WTC11 (cell line): ENCODE results near the gene RHOBTB1. TPM values are rescaled to one million over a fixed set of nuclear protein-coding genes. Genes with fewer than 3 reads are reported as not detected.
"Not testable (repeated sequence)": the region's sequence is repeated elsewhere in the genome, so short reads cannot be mapped to it uniquely, and the experiment has no call there.

Source experiments
- ATAC-seq: fragments of 200-7000 bp; cut with Tn5 transposase; 2 replicates; pipeline ENCODE4 v1.10.0; 2021; ENCODE audit warnings: mild to moderate bottlenecking, moderate library complexity
- CTCF ChIA-PET: fragments of 300-600 bp; sonication (Branson Sonifier 250); formaldehyde crosslinking; loops from one replicate; lab custom pipeline; 2021; ENCODE audit warnings: antibody characterized with exemption; lab: Charles Lee
- POLR2A ChIA-PET: fragments of 350-600 bp; sonication (Branson Sonifier 250); formaldehyde crosslinking; loops from one replicate; lab custom pipeline; 2021; ENCODE audit warnings: antibody characterized with exemption; lab: Charles Lee
- DNase-seq: peaks from one replicate; pipeline ENCODE4 v3.0.0; 2021; ENCODE audit warnings: low spot score
- H3K27ac Mint-ChIP-seq: 2 replicates; pipeline ENCODE4 v1.8.0; 2021; ENCODE audit warnings: mixed read lengths
- H3K27me3 Mint-ChIP-seq: 2 replicates; pipeline ENCODE4 v1.8.0; 2021; ENCODE audit warnings: low read depth, mild to moderate bottlenecking, moderate library complexity, mixed read lengths
- H3K36me3 Mint-ChIP-seq: 2 replicates; pipeline ENCODE4 v1.8.0; 2021; ENCODE audit warnings: mixed read lengths
- H3K4me1 Mint-ChIP-seq: 2 replicates; pipeline ENCODE4 v1.8.0; 2022; ENCODE audit warnings: mixed read lengths
- H3K4me3 Mint-ChIP-seq: 2 replicates; pipeline ENCODE4 v1.8.0; 2021; ENCODE audit warnings: mild to moderate bottlenecking, moderate library complexity, mixed read lengths
- H3K9me3 Mint-ChIP-seq: 2 replicates; pipeline ENCODE4 v1.8.0; 2021; ENCODE audit warnings: mixed read lengths
- ELF4 ChIP-seq: sonication (generic); formaldehyde crosslinking; IDR thresholded peaks from 2 replicates; pipeline ENCODE4 v1.8.1; 2022; ENCODE audit warnings: low read depth, mild to moderate bottlenecking, moderate library complexity, missing genetic modification reagents
- ESRRA ChIP-seq: sonication (generic); formaldehyde crosslinking; IDR thresholded peaks from 2 replicates; pipeline ENCODE4 v1.8.1; 2022; ENCODE audit warnings: mild to moderate bottlenecking, missing genetic modification reagents, borderline replicate concordance
- GABPB1 ChIP-seq: sonication (generic); formaldehyde crosslinking; IDR thresholded peaks from 2 replicates; pipeline ENCODE4 v1.8.1; 2023; ENCODE audit warnings: mild to moderate bottlenecking, missing genetic modification reagents
- GRHL2 ChIP-seq: fragments of 250-450 bp; sonication (Bioruptor Pico); IDR thresholded peaks from 2 replicates; pipeline ENCODE4 v1.8.0; 2022; ENCODE audit warnings: mild to moderate bottlenecking, moderate library complexity; ENCODE audit not compliant: insufficient replicate concordance, severe bottlenecking
- OVOL2 ChIP-seq: fragments of 250-450 bp; sonication (Bioruptor Pico); IDR thresholded peaks from 2 replicates; pipeline ENCODE4 v1.9.0; 2021; ENCODE audit warnings: mild to moderate bottlenecking, borderline replicate concordance
- TCF7 ChIP-seq: sonication (generic); formaldehyde crosslinking; IDR thresholded peaks from 2 replicates; pipeline ENCODE4 v1.8.0; 2022; ENCODE audit warnings: mild to moderate bottlenecking, low read depth, missing genetic modification reagents, moderate library complexity
- ZNF219 ChIP-seq: sonication (generic); formaldehyde crosslinking; IDR thresholded peaks from 2 replicates; pipeline ENCODE4 v1.8.0; 2023; ENCODE audit warnings: missing genetic modification reagents, mild to moderate bottlenecking, borderline replicate concordance
- ZNF263 ChIP-seq: sonication (generic); formaldehyde crosslinking; IDR thresholded peaks from 2 replicates; pipeline ENCODE4 v1.8.1; 2022; ENCODE audit warnings: low read depth, mild to moderate bottlenecking, moderate library complexity, missing genetic modification reagents
- ZNF396 ChIP-seq: fragments of 250-450 bp; sonication (Bioruptor Pico); IDR thresholded peaks from 2 replicates; pipeline ENCODE4 v1.8.0; 2021; ENCODE audit warnings: mild to moderate bottlenecking, moderate library complexity, borderline replicate concordance
- total RNA-seq: library from RNA; stranded (reverse); gene quantifications from 3 replicates; pipeline ENCODE4 v1.2.3, GENCODE V29; 2021
- TF ChIP-seq, protein P1 (sequence below): sonication (generic); formaldehyde crosslinking; IDR thresholded peaks from 2 replicates; pipeline ENCODE4 v1.8.1; 2022; ENCODE audit warnings: low read depth, missing genetic modification reagents, borderline replicate concordance
- TF ChIP-seq, protein P2 (sequence below): sonication (generic); formaldehyde crosslinking; IDR thresholded peaks from 2 replicates; pipeline ENCODE4 v1.8.0; 2022; ENCODE audit warnings: mild to moderate bottlenecking, missing genetic modification reagents
- TF ChIP-seq, protein P3 (sequence below): sonication (generic); formaldehyde crosslinking; IDR thresholded peaks from 2 replicates; pipeline ENCODE4 v1.8.1; 2023; ENCODE audit warnings: mild to moderate bottlenecking, missing genetic modification reagents, moderate library complexity
- TF ChIP-seq, protein P4 (sequence below): sonication (generic); formaldehyde crosslinking; IDR thresholded peaks from 2 replicates; pipeline ENCODE4 v1.8.1; 2022; ENCODE audit warnings: missing genetic modification reagents, borderline replicate concordance
- TF ChIP-seq, protein P5 (sequence below): fragments of 250-450 bp; sonication (Bioruptor Pico); IDR thresholded peaks from 2 replicates; pipeline ENCODE4 v1.8.0; 2021; ENCODE audit warnings: mild to moderate bottlenecking

The RHOBTB1 gene
- total RNA-seq, 1 experiment from 2014 or later, result 6.9 TPM

DNA sequence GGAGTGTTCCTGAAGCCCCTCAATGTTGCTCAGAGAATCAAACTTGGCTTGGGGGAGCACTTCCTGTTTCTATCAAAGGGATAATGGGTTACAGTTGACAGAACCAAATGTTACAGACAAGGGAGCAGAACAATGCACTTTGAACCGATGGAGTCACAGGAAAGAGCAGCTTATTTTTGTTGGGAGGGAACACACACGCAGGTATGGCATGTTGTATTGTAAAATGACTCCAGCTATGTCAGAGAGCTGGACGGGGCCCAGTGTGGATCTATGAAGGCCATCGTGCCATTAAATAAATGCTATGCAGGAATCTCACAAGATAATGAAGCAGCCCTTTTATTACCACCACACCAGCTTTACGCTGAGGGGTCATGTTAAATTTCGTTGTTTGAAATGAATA is 35.1 kb downstream of the RHOBTB1 start (continued):
- TF ChIP-seq ELF4 (CRISPR knock-in tag), result no peak
- TF ChIP-seq, protein P1, sequence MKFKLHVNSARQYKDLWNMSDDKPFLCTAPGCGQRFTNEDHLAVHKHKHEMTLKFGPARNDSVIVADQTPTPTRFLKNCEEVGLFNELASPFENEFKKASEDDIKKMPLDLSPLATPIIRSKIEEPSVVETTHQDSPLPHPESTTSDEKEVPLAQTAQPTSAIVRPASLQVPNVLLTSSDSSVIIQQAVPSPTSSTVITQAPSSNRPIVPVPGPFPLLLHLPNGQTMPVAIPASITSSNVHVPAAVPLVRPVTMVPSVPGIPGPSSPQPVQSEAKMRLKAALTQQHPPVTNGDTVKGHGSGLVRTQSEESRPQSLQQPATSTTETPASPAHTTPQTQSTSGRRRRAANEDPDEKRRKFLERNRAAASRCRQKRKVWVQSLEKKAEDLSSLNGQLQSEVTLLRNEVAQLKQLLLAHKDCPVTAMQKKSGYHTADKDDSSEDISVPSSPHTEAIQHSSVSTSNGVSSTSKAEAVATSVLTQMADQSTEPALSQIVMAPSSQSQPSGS, result no peak
- TF ChIP-seq ZNF263 (CRISPR knock-in tag), result no peak

DNA sequence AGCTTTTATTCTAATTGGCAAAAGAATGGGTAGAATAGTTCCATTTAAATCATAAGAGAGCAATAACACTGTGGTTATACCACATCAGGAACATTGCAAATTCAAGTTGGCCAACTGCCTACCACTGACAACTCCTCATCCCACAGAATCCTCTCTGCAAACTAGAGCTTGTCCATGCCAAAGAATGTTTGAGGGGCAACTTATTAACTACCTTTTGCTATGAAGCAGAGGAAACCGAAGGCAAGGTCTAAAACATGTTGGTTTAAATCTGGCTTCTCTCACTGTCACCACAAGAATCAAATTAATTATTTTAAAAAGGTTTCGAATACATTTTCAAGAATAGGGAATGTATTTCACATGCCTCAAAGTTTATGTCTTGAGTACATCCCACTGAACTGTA is 36.0 kb downstream of the RHOBTB1 start:
- DNase-seq, result no peak
- Mint-ChIP-seq H3K36me3 (peaks cover 23% of the 10 kb centered on the region), H3K4me1 (peaks cover 2% of the 10 kb centered on the region; the same call in 1 of the 2 replicates), H3K4me3 (no peak overlapping the region), H3K27ac (no peak overlapping the region), H3K27me3 (no peaks in the 10 kb centered on the region), H3K9me3 (peaks cover 22% of the 10 kb centered on the region)
- ChIA-PET POLR2A (no interaction called here), CTCF (interaction anchor here (1.4 kb wide), 1 partner anchor 25 kb away, joined by 3 read pairs; no protein-coding TSS in a partner anchor)
- no peak for ATAC-seq
- TF ChIP-seq GRHL2 (CRISPR knock-in tag) (no peak), OVOL2 (CRISPR knock-in tag) (no peak), TCF7 (CRISPR knock-in tag) (no peak), ZNF396 (CRISPR knock-in tag) (no peak), GABPB1 (CRISPR knock-in tag) (no peak)
- TF ChIP-seq, protein P2, sequence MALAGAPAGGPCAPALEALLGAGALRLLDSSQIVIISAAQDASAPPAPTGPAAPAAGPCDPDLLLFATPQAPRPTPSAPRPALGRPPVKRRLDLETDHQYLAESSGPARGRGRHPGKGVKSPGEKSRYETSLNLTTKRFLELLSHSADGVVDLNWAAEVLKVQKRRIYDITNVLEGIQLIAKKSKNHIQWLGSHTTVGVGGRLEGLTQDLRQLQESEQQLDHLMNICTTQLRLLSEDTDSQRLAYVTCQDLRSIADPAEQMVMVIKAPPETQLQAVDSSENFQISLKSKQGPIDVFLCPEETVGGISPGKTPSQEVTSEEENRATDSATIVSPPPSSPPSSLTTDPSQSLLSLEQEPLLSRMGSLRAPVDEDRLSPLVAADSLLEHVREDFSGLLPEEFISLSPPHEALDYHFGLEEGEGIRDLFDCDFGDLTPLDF (CRISPR knock-in tag), result no peak
- TF ChIP-seq, protein P3, sequence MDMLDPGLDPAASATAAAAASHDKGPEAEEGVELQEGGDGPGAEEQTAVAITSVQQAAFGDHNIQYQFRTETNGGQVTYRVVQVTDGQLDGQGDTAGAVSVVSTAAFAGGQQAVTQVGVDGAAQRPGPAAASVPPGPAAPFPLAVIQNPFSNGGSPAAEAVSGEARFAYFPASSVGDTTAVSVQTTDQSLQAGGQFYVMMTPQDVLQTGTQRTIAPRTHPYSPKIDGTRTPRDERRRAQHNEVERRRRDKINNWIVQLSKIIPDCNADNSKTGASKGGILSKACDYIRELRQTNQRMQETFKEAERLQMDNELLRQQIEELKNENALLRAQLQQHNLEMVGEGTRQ (CRISPR knock-in tag), result no peak
- TF ChIP-seq, protein P4, sequence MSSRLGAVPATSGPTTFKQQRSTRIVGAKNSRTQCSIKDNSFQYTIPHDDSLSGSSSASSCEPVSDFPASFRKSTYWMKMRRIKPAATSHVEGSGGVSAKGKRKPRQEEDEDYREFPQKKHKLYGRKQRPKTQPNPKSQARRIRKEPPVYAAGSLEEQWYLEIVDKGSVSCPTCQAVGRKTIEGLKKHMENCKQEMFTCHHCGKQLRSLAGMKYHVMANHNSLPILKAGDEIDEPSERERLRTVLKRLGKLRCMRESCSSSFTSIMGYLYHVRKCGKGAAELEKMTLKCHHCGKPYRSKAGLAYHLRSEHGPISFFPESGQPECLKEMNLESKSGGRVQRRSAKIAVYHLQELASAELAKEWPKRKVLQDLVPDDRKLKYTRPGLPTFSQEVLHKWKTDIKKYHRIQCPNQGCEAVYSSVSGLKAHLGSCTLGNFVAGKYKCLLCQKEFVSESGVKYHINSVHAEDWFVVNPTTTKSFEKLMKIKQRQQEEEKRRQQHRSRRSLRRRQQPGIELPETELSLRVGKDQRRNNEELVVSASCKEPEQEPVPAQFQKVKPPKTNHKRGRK (CRISPR knock-in tag), result no peak

DNA sequence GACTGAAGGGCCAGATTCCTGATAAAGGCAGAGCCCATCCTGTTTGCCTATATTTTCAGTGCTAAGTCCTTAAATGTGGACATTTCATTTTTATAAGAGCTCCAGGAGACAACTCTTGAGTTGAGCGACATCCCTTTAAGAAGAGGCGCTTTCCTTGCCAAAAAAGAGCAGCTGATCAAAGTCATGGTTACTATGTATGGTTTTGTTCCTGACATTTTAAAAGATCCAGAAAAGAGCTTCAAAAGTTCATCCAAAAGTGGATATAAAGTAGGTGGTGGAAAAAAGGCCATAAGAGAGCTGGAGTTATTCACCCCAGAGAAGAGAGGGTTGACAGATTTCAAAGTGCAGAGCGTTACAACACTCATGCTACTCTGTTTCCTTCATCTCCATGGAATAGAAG is 36.7 kb downstream of the RHOBTB1 start:
- no peak for DNase-seq
- Mint-ChIP-seq H3K4me1 (peaks cover 2% of the 10 kb centered on the region; the same call in 1 of the 2 replicates), H3K9me3 (peaks cover 22% of the 10 kb centered on the region), H3K27ac (no peak overlapping the region), H3K4me3 (no peak overlapping the region), H3K36me3 (peaks cover 23% of the 10 kb centered on the region), H3K27me3 (no peaks in the 10 kb centered on the region)
- ChIA-PET CTCF (interaction anchor here (1.4 kb wide), 1 partner anchor 24 kb away, joined by 3 read pairs; no protein-coding TSS in a partner anchor), POLR2A (no interaction called here)
- ATAC-seq, result no peak
- TF ChIP-seq ESRRA (CRISPR knock-in tag), result no peak
- TF ChIP-seq ZNF219 (CRISPR knock-in tag), result no peak
- TF ChIP-seq, protein P5, sequence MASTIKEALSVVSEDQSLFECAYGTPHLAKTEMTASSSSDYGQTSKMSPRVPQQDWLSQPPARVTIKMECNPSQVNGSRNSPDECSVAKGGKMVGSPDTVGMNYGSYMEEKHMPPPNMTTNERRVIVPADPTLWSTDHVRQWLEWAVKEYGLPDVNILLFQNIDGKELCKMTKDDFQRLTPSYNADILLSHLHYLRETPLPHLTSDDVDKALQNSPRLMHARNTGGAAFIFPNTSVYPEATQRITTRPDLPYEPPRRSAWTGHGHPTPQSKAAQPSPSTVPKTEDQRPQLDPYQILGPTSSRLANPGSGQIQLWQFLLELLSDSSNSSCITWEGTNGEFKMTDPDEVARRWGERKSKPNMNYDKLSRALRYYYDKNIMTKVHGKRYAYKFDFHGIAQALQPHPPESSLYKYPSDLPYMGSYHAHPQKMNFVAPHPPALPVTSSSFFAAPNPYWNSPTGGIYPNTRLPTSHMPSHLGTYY (CRISPR knock-in tag), result no peak

DNA sequence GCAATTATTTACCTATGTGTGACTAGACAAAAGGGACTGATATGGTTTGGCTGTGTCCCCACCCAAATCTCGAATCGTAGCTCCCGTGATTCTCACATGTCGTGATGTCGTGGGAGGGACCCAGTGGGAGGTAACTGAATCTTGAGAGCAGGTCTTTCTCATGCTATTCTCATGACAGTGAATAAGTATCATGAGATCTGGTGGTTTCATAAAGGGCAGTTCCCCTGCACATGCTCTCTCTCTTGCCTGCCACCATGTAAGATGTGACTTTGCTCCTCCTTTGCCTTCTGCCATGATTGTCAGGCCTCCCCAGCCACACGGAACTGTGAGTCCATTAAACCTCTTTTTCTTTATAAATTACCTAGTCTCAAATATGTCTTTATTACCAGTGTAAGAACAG is 37.2 kb downstream of the RHOBTB1 start:
- POLR2A ChIA-PET, ATAC-seq, H3K4me3 Mint-ChIP-seq, H3K27me3 Mint-ChIP-seq, H3K4me1 Mint-ChIP-seq, H3K27ac Mint-ChIP-seq, DNase-seq: not testable (repeated sequence)
- Mint-ChIP-seq H3K9me3 (peaks cover 22% of the 10 kb centered on the region), H3K36me3 (peaks cover 23% of the 10 kb centered on the region)
- CTCF ChIA-PET, result interaction anchor here (1.4 kb wide), 1 partner anchor 24 kb away, joined by 3 read pairs; no protein-coding TSS in a partner anchor
